GM23338 (cell line): ENCODE data around the gene UGT1A7. TPM values are rescaled to one million over a fixed set of nuclear protein-coding genes. Genes with fewer than 3 reads are reported as not detected.

ENCODE experiments used
- ATAC-seq: fragments of 200-7000 bp; cut with Tn5 transposase; 3 replicates; pipeline ENCODE4 v1.9.1; 2020
- DNase-seq: peaks from one replicate; pipeline ENCODE4 v3.0.0-alpha.2; 2015; ENCODE audit warnings: low spot score
- H2AFZ ChIP-seq: fragments of 200-600 bp; sonication (generic); 2 replicates; pipeline ENCODE4 v1.8.0; 2016; ENCODE audit warnings: antibody characterized with exemption, mild to moderate bottlenecking, moderate library complexity
- H3F3A ChIP-seq: fragments of 200-600 bp; sonication (generic); replicated peaks from 2 replicates; pipeline ENCODE4 v1.8.0; 2017; ENCODE audit warnings: antibody characterized with exemption, mixed run types, low read depth
- H3K27ac ChIP-seq: fragments of 200-600 bp; sonication (generic); 2 replicates; pipeline ENCODE4 v1.6.1; 2016; ENCODE audit warnings: low read depth
- H3K27me3 ChIP-seq: fragments of 200-600 bp; sonication (generic); 2 replicates; pipeline ENCODE4 v1.8.0; 2016; ENCODE audit warnings: mild to moderate bottlenecking, mixed run types, moderate library complexity; ENCODE audit not compliant: insufficient read depth
- H3K36me3 ChIP-seq: fragments of 200-600 bp; sonication (generic); 2 replicates; pipeline ENCODE4 v1.8.0; 2016; ENCODE audit warnings: mild to moderate bottlenecking; ENCODE audit not compliant: insufficient read depth
- H3K4me1 ChIP-seq: fragments of 200-600 bp; sonication (generic); 2 replicates; pipeline ENCODE4 v1.8.0; 2016; ENCODE audit warnings: mild to moderate bottlenecking, moderate library complexity; ENCODE audit not compliant: insufficient read depth
- H3K4me2 ChIP-seq: fragments of 200-600 bp; sonication (generic); 2 replicates; pipeline ENCODE4 v1.7.1; 2017; ENCODE audit warnings: mixed run types
- H3K4me3 ChIP-seq: fragments of 200-600 bp; sonication (generic); 2 replicates; pipeline ENCODE4 v1.6.1; 2016; ENCODE audit warnings: mixed run types
- H3K79me2 ChIP-seq: fragments of 200-600 bp; sonication (generic); replicated peaks from 2 replicates; pipeline ENCODE4 v1.8.0; 2017; ENCODE audit warnings: mild to moderate bottlenecking; ENCODE audit not compliant: insufficient read depth
- H3K9me2 ChIP-seq: fragments of 200-600 bp; sonication (generic); 2 replicates; pipeline ENCODE4 v1.8.0; 2017; ENCODE audit not compliant: insufficient read depth
- H4K20me1 ChIP-seq: fragments of 200-600 bp; sonication (generic); replicated peaks from 2 replicates; pipeline ENCODE4 v1.8.0; 2017; ENCODE audit warnings: mild to moderate bottlenecking; ENCODE audit not compliant: insufficient read depth
- H3K27ac Mint-ChIP-seq: 2 replicates; pipeline ENCODE4 v1.8.0; 2020; ENCODE audit warnings: inconsistent platforms, mild to moderate bottlenecking, moderate library complexity, mixed read lengths
- H3K27me3 Mint-ChIP-seq: 3 replicates; pipeline ENCODE4 v1.8.0; 2022; ENCODE audit warnings: low read depth, mild to moderate bottlenecking, moderate library complexity, mixed read lengths, inconsistent platforms; ENCODE audit not compliant: insufficient read depth, poor library complexity
- H3K36me3 Mint-ChIP-seq: 3 replicates; pipeline ENCODE4 v1.8.0; 2021; ENCODE audit warnings: low read depth, mild to moderate bottlenecking, inconsistent platforms, moderate library complexity, mixed read lengths
- H3K4me1 Mint-ChIP-seq: 3 replicates; pipeline ENCODE4 v1.8.0; 2020; ENCODE audit warnings: mild to moderate bottlenecking, inconsistent platforms, mixed read lengths
- H3K4me3 Mint-ChIP-seq: 3 replicates; pipeline ENCODE4 v1.8.0; 2021; ENCODE audit warnings: moderate library complexity, mild to moderate bottlenecking, inconsistent platforms, mixed read lengths
- H3K9me3 Mint-ChIP-seq: 3 replicates; pipeline ENCODE4 v1.8.0; 2020; ENCODE audit warnings: moderate library complexity, mild to moderate bottlenecking, inconsistent platforms, mixed read lengths
- CREB1 ChIP-seq: fragments of 250-450 bp; sonication (Bioruptor Pico); IDR thresholded peaks from 2 replicates; pipeline ENCODE4 v1.5.0; 2020; ENCODE audit warnings: low read depth, mild to moderate bottlenecking, moderate library complexity
- NANOG ChIP-seq: IDR thresholded peaks from 2 replicates; pipeline ENCODE4 v1.6.1; 2016; ENCODE audit warnings: antibody characterized with exemption, borderline replicate concordance
- POLR2AphosphoS5 ChIP-seq: IDR thresholded peaks from 2 replicates; pipeline ENCODE4 v1.6.1; 2016; ENCODE audit warnings: antibody characterized with exemption, low read depth
- STAT1 ChIP-seq: IDR thresholded peaks from one replicate; pipeline ENCODE4 v1.6.1; 2016; ENCODE audit warnings: antibody characterized with exemption; ENCODE audit not compliant: unreplicated experiment
- ZNF114 ChIP-seq: fragments of 250-450 bp; sonication (Bioruptor Pico); IDR thresholded peaks from 2 replicates; pipeline ENCODE4 v1.5.0; 2020; ENCODE audit warnings: mild to moderate bottlenecking, moderate library complexity
- ZNF331 ChIP-seq: fragments of 250-450 bp; sonication (Bioruptor Pico); IDR thresholded peaks from 2 replicates; pipeline ENCODE4 v1.5.0; 2020; ENCODE audit warnings: low read depth, mild to moderate bottlenecking, moderate library complexity
- polyA plus RNA-seq: library from polyadenylated mRNA; unstranded; fragments of >200 nt; fragmentation: Nextera tagmentation; extraction: Ambion mirVana; gene quantifications from 2 replicates; pipeline ENCODE4 v1.2.1, GENCODE V29; 2016
- total RNA-seq: library from RNA; depleted of rRNA; stranded (reverse); fragments of >200 nt; shearing (Covaris generic); gene quantifications from 2 replicates; pipeline ENCODE4 v1.2.3, GENCODE V29; 2014
- TF ChIP-seq, protein P1 (sequence below): fragments of 250-450 bp; sonication (Bioruptor Pico); IDR thresholded peaks from 2 replicates; pipeline ENCODE4 v1.5.0; 2020; ENCODE audit warnings: mild to moderate bottlenecking, moderate library complexity
- TF ChIP-seq, protein P2 (sequence below), 2 experiments: fragments of 200-600 bp in 1 of 2; sonication (generic) in 1 of 2; conservative IDR thresholded peaks; 2 replicates each; pipeline versions ENCODE4 v1.5.1 to v1.6.1; 2016 to 2017; ENCODE audit warnings: antibody characterized with exemption in 2 of 2, low read depth in 2 of 2, mild to moderate bottlenecking in 2 of 2, moderate library complexity in 1 of 2
- TF ChIP-seq, protein P3 (sequence below): IDR thresholded peaks from one replicate; pipeline ENCODE4 v1.6.1; 2018; ENCODE audit warnings: antibody characterized with exemption; ENCODE audit not compliant: unreplicated experiment

The UGT1A7 gene
- total and polyA plus RNA-seq, 2 experiments from 2014 or later = not detected

GRCh38 chr2:233819884-233820773 lies 138.4 kb downstream of the UGT1A7 start:
- ATAC-seq = no peak
- H3K27ac Mint-ChIP-seq = no peak overlapping the region
- H3K4me1 Mint-ChIP-seq = peaks cover 3% of the 10 kb centered on the region; the same call in 2 of the 3 replicates

DNA sequence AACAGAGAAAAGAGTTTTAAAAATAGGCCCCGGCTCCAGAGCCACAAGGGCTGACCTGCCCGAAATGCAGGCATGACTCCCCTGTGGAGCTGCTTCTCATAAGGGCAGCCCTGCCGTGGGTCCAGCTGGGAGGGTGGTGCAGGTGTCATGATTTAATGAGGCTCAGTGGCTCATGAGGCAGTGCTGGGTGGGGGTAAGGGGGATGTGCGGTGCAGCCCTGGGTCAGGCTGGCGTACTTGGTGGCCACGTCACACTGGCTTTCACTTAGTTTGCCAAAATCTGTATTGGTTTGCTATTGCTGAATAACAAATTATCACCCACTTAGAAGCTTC lies 139.0 kb downstream of the UGT1A7 start:
- Histone ChIP-seq H3K36me3 (no peaks in the 10 kb centered on the region), H3F3A (no peaks in the 10 kb centered on the region), H4K20me1 (no peaks in the 10 kb centered on the region), H3K4me2 (no peak overlapping the region), H2AFZ (no peak overlapping the region), H3K9me2 (no peaks in the 10 kb centered on the region), H3K79me2 (no peaks in the 10 kb centered on the region), H3K27ac (no peak overlapping the region), H3K4me1 (no peaks in the 10 kb centered on the region), H3K27me3 (no peaks in the 10 kb centered on the region), H3K4me3 (no peak overlapping the region)
- Mint-ChIP-seq H3K4me3 (no peak overlapping the region), H3K9me3 (no peaks in the 10 kb centered on the region), H3K27me3 (peaks cover 15% of the 10 kb centered on the region), H3K4me1 (peaks cover 3% of the 10 kb centered on the region; the same call in 2 of the 3 replicates), H3K27ac (no peak overlapping the region), H3K36me3 (no peaks in the 10 kb centered on the region)
- no peak for DNase-seq
- ATAC-seq = no peak
- TF ChIP-seq, protein P1, sequence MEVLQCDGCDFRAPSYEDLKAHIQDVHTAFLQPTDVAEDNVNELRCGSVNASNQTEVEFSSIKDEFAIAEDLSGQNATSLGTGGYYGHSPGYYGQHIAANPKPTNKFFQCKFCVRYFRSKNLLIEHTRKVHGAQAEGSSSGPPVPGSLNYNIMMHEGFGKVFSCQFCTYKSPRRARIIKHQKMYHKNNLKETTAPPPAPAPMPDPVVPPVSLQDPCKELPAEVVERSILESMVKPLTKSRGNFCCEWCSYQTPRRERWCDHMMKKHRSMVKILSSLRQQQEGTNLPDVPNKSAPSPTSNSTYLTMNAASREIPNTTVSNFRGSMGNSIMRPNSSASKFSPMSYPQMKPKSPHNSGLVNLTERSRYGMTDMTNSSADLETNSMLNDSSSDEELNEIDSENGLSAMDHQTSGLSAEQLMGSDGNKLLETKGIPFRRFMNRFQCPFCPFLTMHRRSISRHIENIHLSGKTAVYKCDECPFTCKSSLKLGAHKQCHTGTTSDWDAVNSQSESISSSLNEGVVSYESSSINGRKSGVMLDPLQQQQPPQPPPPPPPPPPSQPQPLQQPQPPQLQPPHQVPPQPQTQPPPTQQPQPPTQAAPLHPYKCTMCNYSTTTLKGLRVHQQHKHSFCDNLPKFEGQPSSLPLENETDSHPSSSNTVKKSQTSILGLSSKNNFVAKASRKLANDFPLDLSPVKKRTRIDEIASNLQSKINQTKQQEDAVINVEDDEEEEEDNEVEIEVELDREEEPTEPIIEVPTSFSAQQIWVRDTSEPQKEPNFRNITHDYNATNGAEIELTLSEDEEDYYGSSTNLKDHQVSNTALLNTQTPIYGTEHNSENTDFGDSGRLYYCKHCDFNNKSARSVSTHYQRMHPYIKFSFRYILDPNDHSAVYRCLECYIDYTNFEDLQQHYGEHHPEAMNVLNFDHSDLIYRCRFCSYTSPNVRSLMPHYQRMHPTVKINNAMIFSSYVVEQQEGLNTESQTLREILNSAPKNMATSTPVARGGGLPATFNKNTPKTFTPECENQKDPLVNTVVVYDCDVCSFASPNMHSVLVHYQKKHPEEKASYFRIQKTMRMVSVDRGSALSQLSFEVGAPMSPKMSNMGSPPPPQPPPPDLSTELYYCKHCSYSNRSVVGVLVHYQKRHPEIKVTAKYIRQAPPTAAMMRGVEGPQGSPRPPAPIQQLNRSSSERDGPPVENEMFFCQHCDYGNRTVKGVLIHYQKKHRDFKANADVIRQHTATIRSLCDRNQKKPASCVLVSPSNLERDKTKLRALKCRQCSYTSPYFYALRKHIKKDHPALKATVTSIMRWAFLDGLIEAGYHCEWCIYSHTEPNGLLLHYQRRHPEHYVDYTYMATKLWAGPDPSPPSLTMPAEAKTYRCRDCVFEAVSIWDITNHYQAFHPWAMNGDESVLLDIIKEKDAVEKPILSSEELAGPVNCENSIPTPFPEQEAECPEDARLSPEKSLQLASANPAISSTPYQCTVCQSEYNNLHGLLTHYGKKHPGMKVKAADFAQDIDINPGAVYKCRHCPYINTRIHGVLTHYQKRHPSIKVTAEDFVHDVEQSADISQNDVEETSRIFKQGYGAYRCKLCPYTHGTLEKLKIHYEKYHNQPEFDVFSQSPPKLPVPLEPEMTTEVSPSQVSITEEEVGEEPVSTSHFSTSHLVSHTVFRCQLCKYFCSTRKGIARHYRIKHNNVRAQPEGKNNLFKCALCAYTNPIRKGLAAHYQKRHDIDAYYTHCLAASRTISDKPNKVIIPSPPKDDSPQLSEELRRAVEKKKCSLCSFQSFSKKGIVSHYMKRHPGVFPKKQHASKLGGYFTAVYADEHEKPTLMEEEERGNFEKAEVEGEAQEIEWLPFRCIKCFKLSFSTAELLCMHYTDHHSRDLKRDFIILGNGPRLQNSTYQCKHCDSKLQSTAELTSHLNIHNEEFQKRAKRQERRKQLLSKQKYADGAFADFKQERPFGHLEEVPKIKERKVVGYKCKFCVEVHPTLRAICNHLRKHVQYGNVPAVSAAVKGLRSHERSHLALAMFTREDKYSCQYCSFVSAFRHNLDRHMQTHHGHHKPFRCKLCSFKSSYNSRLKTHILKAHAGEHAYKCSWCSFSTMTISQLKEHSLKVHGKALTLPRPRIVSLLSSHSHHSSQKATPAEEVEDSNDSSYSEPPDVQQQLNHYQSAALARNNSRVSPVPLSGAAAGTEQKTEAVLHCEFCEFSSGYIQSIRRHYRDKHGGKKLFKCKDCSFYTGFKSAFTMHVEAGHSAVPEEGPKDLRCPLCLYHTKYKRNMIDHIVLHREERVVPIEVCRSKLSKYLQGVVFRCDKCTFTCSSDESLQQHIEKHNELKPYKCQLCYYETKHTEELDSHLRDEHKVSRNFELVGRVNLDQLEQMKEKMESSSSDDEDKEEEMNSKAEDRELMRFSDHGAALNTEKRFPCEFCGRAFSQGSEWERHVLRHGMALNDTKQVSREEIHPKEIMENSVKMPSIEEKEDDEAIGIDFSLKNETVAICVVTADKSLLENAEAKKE = no peak
- TF ChIP-seq, protein P2, sequence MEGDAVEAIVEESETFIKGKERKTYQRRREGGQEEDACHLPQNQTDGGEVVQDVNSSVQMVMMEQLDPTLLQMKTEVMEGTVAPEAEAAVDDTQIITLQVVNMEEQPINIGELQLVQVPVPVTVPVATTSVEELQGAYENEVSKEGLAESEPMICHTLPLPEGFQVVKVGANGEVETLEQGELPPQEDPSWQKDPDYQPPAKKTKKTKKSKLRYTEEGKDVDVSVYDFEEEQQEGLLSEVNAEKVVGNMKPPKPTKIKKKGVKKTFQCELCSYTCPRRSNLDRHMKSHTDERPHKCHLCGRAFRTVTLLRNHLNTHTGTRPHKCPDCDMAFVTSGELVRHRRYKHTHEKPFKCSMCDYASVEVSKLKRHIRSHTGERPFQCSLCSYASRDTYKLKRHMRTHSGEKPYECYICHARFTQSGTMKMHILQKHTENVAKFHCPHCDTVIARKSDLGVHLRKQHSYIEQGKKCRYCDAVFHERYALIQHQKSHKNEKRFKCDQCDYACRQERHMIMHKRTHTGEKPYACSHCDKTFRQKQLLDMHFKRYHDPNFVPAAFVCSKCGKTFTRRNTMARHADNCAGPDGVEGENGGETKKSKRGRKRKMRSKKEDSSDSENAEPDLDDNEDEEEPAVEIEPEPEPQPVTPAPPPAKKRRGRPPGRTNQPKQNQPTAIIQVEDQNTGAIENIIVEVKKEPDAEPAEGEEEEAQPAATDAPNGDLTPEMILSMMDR (conservative IDR thresholded peaks at IDR 0.05; ENCODE audit: low read depth in 2 of 2) = no peak
- no peak for TF ChIP-seq STAT1
- TF ChIP-seq, protein P3, sequence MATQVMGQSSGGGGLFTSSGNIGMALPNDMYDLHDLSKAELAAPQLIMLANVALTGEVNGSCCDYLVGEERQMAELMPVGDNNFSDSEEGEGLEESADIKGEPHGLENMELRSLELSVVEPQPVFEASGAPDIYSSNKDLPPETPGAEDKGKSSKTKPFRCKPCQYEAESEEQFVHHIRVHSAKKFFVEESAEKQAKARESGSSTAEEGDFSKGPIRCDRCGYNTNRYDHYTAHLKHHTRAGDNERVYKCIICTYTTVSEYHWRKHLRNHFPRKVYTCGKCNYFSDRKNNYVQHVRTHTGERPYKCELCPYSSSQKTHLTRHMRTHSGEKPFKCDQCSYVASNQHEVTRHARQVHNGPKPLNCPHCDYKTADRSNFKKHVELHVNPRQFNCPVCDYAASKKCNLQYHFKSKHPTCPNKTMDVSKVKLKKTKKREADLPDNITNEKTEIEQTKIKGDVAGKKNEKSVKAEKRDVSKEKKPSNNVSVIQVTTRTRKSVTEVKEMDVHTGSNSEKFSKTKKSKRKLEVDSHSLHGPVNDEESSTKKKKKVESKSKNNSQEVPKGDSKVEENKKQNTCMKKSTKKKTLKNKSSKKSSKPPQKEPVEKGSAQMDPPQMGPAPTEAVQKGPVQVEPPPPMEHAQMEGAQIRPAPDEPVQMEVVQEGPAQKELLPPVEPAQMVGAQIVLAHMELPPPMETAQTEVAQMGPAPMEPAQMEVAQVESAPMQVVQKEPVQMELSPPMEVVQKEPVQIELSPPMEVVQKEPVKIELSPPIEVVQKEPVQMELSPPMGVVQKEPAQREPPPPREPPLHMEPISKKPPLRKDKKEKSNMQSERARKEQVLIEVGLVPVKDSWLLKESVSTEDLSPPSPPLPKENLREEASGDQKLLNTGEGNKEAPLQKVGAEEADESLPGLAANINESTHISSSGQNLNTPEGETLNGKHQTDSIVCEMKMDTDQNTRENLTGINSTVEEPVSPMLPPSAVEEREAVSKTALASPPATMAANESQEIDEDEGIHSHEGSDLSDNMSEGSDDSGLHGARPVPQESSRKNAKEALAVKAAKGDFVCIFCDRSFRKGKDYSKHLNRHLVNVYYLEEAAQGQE = no peak
- no peak for TF ChIP-seq POLR2AphosphoS5
- no peak for TF ChIP-seq ZNF331
- TF ChIP-seq ZNF114 = no peak

More at GRCh38 chr2:233819884-233820773, 138.4 kb downstream of the UGT1A7 start:
- TF ChIP-seq NANOG = no peak
- TF ChIP-seq CREB1 = no peak
- peaks cover 15% of the 10 kb centered on the region for H3K27me3 Mint-ChIP-seq
- H3K27ac ChIP-seq = no peak overlapping the region
- H3K4me2 ChIP-seq = no peak overlapping the region
- no peak overlapping the region for H2AFZ ChIP-seq
- H3K9me3 Mint-ChIP-seq = no peaks in the 10 kb centered on the region
- no peaks in the 10 kb centered on the region for H3K27me3 ChIP-seq
- no peak overlapping the region for H3K4me3 ChIP-seq
- no peaks in the 10 kb centered on the region for H3K79me2 ChIP-seq
- no peaks in the 10 kb centered on the region for H3K36me3 Mint-ChIP-seq
- no peaks in the 10 kb centered on the region for H4K20me1 ChIP-seq
- H3K4me1 ChIP-seq = no peaks in the 10 kb centered on the region
- DNase-seq = no peak
- no peak overlapping the region for H3K4me3 Mint-ChIP-seq
- no peaks in the 10 kb centered on the region for H3K9me2 ChIP-seq
- no peaks in the 10 kb centered on the region for H3K36me3 ChIP-seq
- no peaks in the 10 kb centered on the region for H3F3A ChIP-seq
